PC-3 (cell line): Measurements from ENCODE around the gene CEP97.

Experiments used
- CTCF ChIP-seq: fragments of 300-600 bp; sonication (generic); conservative IDR thresholded peaks from 2 replicates; pipeline ENCODE4 v1.5.1; 2017; ENCODE audit warnings: antibody characterized with exemption, low read depth, mild to moderate bottlenecking, low read length
- EZH2 ChIP-seq: fragments of 300-600 bp; sonication (generic); IDR thresholded peaks from one replicate; pipeline ENCODE4 v1.6.1; 2017; ENCODE audit warnings: antibody characterized with exemption, mild to moderate bottlenecking, low read length; ENCODE audit not compliant: unreplicated experiment

DNA sequence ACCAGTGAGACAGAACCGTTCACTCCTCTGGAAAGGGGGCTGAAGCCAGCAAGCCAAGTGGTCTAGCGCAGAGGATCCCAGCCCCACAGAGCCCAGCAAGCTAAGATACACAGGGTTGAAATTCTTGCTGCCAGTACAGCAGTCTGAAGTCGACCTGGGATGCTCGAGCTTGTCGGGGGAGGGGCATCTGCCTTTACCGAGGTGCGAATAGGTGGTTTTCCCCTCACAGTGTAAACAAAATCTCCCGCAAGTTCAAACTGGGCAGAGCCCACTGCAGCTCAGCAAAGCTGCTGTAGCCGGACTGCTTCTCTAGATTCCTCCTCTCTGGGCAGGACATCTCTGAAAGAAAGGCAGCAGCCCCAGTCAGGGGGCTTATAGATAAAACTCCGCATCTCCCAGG, 11.4 kb downstream of the CEP97 start:
- TF ChIP-seq EZH2 = no peak
- TF ChIP-seq CTCF = no peak
